ENCODE results near the gene EPHB2.

GRCh38 chr1:22841142-22841541 lies 130.5 kb downstream of the EPHB2 start:
- TF ChIP-seq, protein P1, sequence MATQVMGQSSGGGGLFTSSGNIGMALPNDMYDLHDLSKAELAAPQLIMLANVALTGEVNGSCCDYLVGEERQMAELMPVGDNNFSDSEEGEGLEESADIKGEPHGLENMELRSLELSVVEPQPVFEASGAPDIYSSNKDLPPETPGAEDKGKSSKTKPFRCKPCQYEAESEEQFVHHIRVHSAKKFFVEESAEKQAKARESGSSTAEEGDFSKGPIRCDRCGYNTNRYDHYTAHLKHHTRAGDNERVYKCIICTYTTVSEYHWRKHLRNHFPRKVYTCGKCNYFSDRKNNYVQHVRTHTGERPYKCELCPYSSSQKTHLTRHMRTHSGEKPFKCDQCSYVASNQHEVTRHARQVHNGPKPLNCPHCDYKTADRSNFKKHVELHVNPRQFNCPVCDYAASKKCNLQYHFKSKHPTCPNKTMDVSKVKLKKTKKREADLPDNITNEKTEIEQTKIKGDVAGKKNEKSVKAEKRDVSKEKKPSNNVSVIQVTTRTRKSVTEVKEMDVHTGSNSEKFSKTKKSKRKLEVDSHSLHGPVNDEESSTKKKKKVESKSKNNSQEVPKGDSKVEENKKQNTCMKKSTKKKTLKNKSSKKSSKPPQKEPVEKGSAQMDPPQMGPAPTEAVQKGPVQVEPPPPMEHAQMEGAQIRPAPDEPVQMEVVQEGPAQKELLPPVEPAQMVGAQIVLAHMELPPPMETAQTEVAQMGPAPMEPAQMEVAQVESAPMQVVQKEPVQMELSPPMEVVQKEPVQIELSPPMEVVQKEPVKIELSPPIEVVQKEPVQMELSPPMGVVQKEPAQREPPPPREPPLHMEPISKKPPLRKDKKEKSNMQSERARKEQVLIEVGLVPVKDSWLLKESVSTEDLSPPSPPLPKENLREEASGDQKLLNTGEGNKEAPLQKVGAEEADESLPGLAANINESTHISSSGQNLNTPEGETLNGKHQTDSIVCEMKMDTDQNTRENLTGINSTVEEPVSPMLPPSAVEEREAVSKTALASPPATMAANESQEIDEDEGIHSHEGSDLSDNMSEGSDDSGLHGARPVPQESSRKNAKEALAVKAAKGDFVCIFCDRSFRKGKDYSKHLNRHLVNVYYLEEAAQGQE (IDR thresholded peaks at IDR 0.05), result no peak
- no peak for TF ChIP-seq CBX2 (IDR thresholded peaks at IDR 0.05; ENCODE audit: borderline replicate concordance, low read depth)
- no peak for TF ChIP-seq CBX8 (IDR thresholded peaks at IDR 0.05)
- TF ChIP-seq TP53 (CRISPR knock-in tag; IDR thresholded peaks at IDR 0.05), result no peak
- TF ChIP-seq TFCP2L1 (CRISPR knock-in tag; IDR thresholded peaks at IDR 0.05), result no peak
